Measurements from ENCODE around the gene DCD.

The DCD gene

DNA sequence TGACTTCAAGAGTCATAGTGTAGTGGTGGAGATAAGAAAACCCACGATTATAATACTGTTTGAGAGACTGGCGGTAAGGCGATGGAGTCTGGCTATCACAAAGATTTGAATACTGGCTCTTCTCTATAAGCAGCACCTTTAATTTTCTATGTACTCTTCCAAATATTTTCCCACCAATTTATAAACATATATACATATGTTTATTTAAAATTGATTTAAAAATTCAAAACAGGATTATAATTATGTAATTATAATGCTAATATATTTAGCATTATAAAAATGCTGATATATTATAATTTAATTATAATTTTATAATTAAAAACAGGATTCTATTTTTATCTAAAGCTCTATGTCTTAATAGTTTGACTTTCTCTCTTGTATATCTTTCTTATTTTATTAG is 15.4 kb upstream of the DCD start:
- no peak overlapping the region for H3K27ac ChIP-seq (ENCODE audit: poor library complexity, severe bottlenecking)
- no peaks in the 10 kb centered on the region for H3K4me1 ChIP-seq (ENCODE audit: insufficient read depth, poor library complexity, severe bottlenecking)
- DNase-seq (ENCODE audit: low spot score) (no peak), ATAC-seq (ENCODE audit: low read depth) (no peak)
- H3K4me3 ChIP-seq (ENCODE audit: severe bottlenecking) = no peak overlapping the region
- TF ChIP-seq, protein P1, sequence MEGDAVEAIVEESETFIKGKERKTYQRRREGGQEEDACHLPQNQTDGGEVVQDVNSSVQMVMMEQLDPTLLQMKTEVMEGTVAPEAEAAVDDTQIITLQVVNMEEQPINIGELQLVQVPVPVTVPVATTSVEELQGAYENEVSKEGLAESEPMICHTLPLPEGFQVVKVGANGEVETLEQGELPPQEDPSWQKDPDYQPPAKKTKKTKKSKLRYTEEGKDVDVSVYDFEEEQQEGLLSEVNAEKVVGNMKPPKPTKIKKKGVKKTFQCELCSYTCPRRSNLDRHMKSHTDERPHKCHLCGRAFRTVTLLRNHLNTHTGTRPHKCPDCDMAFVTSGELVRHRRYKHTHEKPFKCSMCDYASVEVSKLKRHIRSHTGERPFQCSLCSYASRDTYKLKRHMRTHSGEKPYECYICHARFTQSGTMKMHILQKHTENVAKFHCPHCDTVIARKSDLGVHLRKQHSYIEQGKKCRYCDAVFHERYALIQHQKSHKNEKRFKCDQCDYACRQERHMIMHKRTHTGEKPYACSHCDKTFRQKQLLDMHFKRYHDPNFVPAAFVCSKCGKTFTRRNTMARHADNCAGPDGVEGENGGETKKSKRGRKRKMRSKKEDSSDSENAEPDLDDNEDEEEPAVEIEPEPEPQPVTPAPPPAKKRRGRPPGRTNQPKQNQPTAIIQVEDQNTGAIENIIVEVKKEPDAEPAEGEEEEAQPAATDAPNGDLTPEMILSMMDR (IDR thresholded peaks at IDR 0.05; ENCODE audit: poor library complexity, severe bottlenecking) = no peak
- no peaks in the 10 kb centered on the region for H3K36me3 ChIP-seq (ENCODE audit: low read depth)
- H3K27me3 ChIP-seq (ENCODE audit: insufficient read depth, poor library complexity, severe bottlenecking) = no peaks in the 10 kb centered on the region
- no peaks in the 10 kb centered on the region for H3K9me3 ChIP-seq (ENCODE audit: severe bottlenecking)

GRCh38 chr12:54662026-54662425 is 13.9 kb upstream of the DCD start:
- H3K9me3 ChIP-seq (ENCODE audit: severe bottlenecking) = no peaks in the 10 kb centered on the region
- DNase-seq (ENCODE audit: low spot score) (no peak), ATAC-seq (ENCODE audit: low read depth) (no peak)
- no peaks in the 10 kb centered on the region for H3K27me3 ChIP-seq (ENCODE audit: insufficient read depth, poor library complexity, severe bottlenecking)
- H3K4me1 ChIP-seq (ENCODE audit: insufficient read depth, poor library complexity, severe bottlenecking) = no peaks in the 10 kb centered on the region
- H3K4me3 ChIP-seq (ENCODE audit: severe bottlenecking) = no peak overlapping the region
- no peaks in the 10 kb centered on the region for H3K36me3 ChIP-seq (ENCODE audit: low read depth)
- no peak overlapping the region for H3K27ac ChIP-seq (ENCODE audit: poor library complexity, severe bottlenecking)
- TF ChIP-seq, protein P1 (IDR thresholded peaks at IDR 0.05; ENCODE audit: poor library complexity, severe bottlenecking) = no peak

DNA sequence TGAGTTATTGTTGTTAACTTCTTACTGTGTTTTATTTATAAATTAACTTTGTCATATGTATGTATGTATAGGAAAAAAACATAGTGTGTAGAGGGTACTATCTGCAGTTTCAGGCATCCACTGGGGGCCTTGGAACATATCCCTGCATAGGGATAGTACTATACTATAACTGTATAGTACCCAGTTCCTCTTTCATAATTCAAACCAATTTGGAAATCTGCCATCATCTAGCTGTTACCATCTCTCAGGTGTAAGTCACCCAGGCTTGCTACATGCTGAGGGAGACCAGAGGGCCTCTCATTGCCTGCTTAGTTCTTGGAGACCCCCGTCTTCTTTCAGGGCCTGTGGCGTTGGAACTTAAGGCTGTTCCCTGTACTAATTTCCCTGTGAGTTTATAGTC is 12.9 kb upstream of the DCD start:
- no peaks in the 10 kb centered on the region for H3K4me1 ChIP-seq (ENCODE audit: insufficient read depth, poor library complexity, severe bottlenecking)
- H3K36me3 ChIP-seq (ENCODE audit: low read depth) = no peaks in the 10 kb centered on the region
- H3K4me3 ChIP-seq (ENCODE audit: severe bottlenecking) = no peak overlapping the region
- DNase-seq (ENCODE audit: low spot score) (no peak), ATAC-seq (ENCODE audit: low read depth) (no peak)
- H3K27ac ChIP-seq (ENCODE audit: poor library complexity, severe bottlenecking) = no peak overlapping the region
- peaks cover 6% of the 10 kb centered on the region for H3K27me3 ChIP-seq (ENCODE audit: insufficient read depth, poor library complexity, severe bottlenecking)
- TF ChIP-seq, protein P1 (IDR thresholded peaks at IDR 0.05; ENCODE audit: poor library complexity, severe bottlenecking) = no peak
- H3K9me3 ChIP-seq (ENCODE audit: severe bottlenecking) = no peaks in the 10 kb centered on the region

- Histone ChIP-seq H3K9me3 (ENCODE audit: severe bottlenecking) (no peaks in the 10 kb centered on the region), H3K27ac (ENCODE audit: poor library complexity, severe bottlenecking) (no peak overlapping the region), H3K27me3 (ENCODE audit: insufficient read depth, poor library complexity, severe bottlenecking) (peaks cover 7% of the 10 kb centered on the region), H3K36me3 (ENCODE audit: low read depth) (no peaks in the 10 kb centered on the region), H3K4me1 (ENCODE audit: insufficient read depth, poor library complexity, severe bottlenecking) (no peaks in the 10 kb centered on the region), H3K4me3 (ENCODE audit: severe bottlenecking) (no peak overlapping the region)
- DNase-seq (ENCODE audit: low spot score) (no peak), ATAC-seq (ENCODE audit: low read depth) (no peak)
- TF ChIP-seq, protein P1 (IDR thresholded peaks at IDR 0.05; ENCODE audit: poor library complexity, severe bottlenecking) = no peak
Measured at GRCh38 chr12:54660320-54660962, 12.3 kb upstream of the DCD start.

Data from RWPE2 (cell line).